Gastrocnemius medialis (tissue), 4 donors: ENCODE data around the gene NLRP6. TPM values are rescaled to one million over a fixed set of nuclear protein-coding genes. Genes with fewer than 3 reads are reported as not detected.
A peak's percentile ranks its signal among the peaks of the same experiment; 100 is the strongest.

Experiments used
- ATAC-seq, 2 donors: fragments of 150-250 bp; one replicate each; pipeline ENCODE4 v1.9.1; 2016
- DNase-seq, 2 donors: peaks; one replicate each; pipeline ENCODE4 v3.0.0-alpha.2; 2019
- H3K27ac ChIP-seq, 4 donors: fragments of 200-600 bp; sonication (generic); 1 replicate in 1 of 4; 2 replicates in 3 of 4; pipeline ENCODE4 v1.5.1; 2016 to 2018; ENCODE audit warnings: mild to moderate bottlenecking in 2 of 4, moderate library complexity in 1 of 4
- H3K27me3 ChIP-seq, 3 donors: fragments of 200-600 bp; sonication (generic) in 2 of 3; 1 replicate in 1 of 3; 2 replicates in 2 of 3; pipeline versions ENCODE4 v1.5.1 to v1.6.0; 2016 to 2019; ENCODE audit warnings: mild to moderate bottlenecking in 1 of 3, moderate library complexity in 1 of 3
- H3K36me3 ChIP-seq, 2 donors: fragments of 200-600 bp; sonication (generic) in 1 of 2; one replicate each; pipeline ENCODE4 v1.5.1; 2017 to 2018
- H3K4me1 ChIP-seq, 2 donors: fragments of 200-600 bp; sonication (generic) in 1 of 2; one replicate each; pipeline ENCODE4 v1.5.1; 2016 to 2017; ENCODE audit warnings: mild to moderate bottlenecking in 2 of 2
- H3K4me3 ChIP-seq, 4 donors: fragments of 200-600 bp; sonication (generic) in 3 of 4; 1 replicate in 1 of 4; 2 replicates in 3 of 4; pipeline ENCODE4 v1.5.1; 2016 to 2019; ENCODE audit warnings: mild to moderate bottlenecking in 2 of 4
- H3K9me3 ChIP-seq, 3 donors: fragments of 200-600 bp; sonication (generic) in 2 of 3; 1 replicate in 1 of 3; 2 replicates in 2 of 3; pipeline ENCODE4 v1.5.1; 2016 to 2019
- POLR2A ChIP-seq, 2 donors: fragments of 450-650 bp; IDR thresholded peaks; one replicate each; pipeline ENCODE4 v1.6.1; 2017; ENCODE audit warnings: antibody characterized with exemption in 2 of 2, mild to moderate bottlenecking in 2 of 2, moderate library complexity in 2 of 2
- in situ Hi-C, 4 donors: fragments of 200-750 bp; cut with MboI; loops; one replicate each; pipeline versions ENCODE4 v1.15.0 to v1.8.0; 2017; ENCODE audit warnings: low sequenced_read_pairs in 4 of 4
- intact Hi-C: fragments of 100-400 bp; cut with DNase I; formaldehyde crosslinking; loops from one replicate; pipeline ENCODE4 v1.15.1; 2023; ENCODE audit warnings: low total_unique reads
- total RNA-seq, 4 donors: library from RNA; depleted of rRNA; stranded (reverse); fragments of >200 nt; gene quantifications; one replicate each; pipeline versions ENCODE4 v1.1.0 to v1.2.3, GENCODE V29; 2016
- TF ChIP-seq, protein P1 (sequence below), 5 experiments: fragments of 450-650 bp in 3 of 5; fragments of 200-600 bp in 2 of 5; sonication (generic) in 2 of 5; IDR thresholded peaks in 4 of 5; conservative IDR thresholded peaks in 1 of 5; 1 replicate in 4 of 5; 2 replicates in 1 of 5; pipeline ENCODE4 v1.5.1; 2016 to 2019; ENCODE audit warnings: antibody characterized with exemption in 5 of 5, mild to moderate bottlenecking in 3 of 5, moderate library complexity in 3 of 5

The NLRP6 gene
- total RNA-seq, 4 donors from 2014 or later = 0.09 TPM; not detected in 3

DNA sequence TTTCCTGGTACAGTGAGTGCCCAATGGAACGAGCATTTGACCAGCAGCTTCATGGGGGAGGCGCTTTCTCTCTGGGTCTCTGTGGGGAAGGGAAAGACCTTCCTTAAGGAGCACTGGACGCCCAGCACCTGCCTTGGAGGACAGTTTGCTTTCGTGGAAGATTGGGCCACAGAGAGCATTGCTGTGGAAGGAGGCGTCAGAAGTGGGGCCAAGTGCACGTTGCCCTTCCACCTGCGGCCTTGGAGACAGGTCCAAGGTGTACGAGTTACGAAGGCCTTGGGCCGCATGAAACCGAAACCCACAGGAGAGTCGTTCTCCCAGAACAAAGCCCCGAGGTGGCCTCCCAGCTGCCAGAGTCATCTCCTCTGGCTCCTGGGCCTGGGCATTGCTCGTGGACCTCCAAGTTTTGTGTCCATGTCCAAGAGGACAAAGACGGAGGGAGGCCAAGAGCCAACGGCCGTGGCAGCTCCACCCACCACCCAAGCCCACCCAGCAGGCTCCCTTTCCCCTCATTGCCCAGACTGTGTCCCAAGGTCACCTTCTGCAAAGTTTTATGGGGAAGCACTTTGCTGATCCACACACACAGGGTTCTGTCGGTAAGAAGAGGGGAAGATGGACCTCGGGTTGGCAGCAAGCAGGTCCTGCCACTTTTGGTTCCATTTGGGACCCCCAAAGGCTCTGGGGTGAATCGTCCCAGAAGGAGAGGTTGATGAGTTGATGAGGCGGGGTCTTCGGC lies 5.8 kb upstream of the NLRP6 start:
- no peak overlapping the region for H3K4me3 ChIP-seq
- in situ Hi-C loops (no loop called here), intact Hi-C loops (no loop called here)
- no peaks in the 10 kb centered on the region for H3K9me3 ChIP-seq
- DNase-seq = no peak
- no peak overlapping the region for H3K27ac ChIP-seq
- TF ChIP-seq POLR2A (IDR thresholded peaks at IDR 0.05) = no peak
- TF ChIP-seq, protein P1, sequence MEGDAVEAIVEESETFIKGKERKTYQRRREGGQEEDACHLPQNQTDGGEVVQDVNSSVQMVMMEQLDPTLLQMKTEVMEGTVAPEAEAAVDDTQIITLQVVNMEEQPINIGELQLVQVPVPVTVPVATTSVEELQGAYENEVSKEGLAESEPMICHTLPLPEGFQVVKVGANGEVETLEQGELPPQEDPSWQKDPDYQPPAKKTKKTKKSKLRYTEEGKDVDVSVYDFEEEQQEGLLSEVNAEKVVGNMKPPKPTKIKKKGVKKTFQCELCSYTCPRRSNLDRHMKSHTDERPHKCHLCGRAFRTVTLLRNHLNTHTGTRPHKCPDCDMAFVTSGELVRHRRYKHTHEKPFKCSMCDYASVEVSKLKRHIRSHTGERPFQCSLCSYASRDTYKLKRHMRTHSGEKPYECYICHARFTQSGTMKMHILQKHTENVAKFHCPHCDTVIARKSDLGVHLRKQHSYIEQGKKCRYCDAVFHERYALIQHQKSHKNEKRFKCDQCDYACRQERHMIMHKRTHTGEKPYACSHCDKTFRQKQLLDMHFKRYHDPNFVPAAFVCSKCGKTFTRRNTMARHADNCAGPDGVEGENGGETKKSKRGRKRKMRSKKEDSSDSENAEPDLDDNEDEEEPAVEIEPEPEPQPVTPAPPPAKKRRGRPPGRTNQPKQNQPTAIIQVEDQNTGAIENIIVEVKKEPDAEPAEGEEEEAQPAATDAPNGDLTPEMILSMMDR (IDR thresholded peaks at IDR 0.05 in 4 of 5, conservative IDR thresholded peaks at IDR 0.05 in 1 of 5) = no peak
- H3K36me3 ChIP-seq = no peaks in the 10 kb centered on the region
- peaks cover 0 to 14% (median 10%) of the 10 kb centered on the region in 3 donors for H3K27me3 ChIP-seq
- no peaks in the 10 kb centered on the region for H3K4me1 ChIP-seq
- no peak for ATAC-seq

DNA sequence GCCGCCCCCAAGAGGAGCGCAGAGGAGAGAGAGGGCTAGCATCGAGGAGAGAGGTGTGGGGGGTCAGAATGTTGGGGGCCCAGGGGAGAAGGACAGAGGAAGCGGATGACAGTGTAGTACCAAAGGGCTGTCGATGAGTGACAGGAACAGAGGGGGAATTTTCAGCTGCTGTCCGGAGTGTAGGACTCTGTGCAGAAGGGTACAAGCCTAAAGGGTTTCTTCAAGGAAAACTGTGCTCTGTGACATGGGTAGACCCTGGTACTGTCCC lies 5.3 kb upstream of the NLRP6 start:
- DNase-seq (no peak), ATAC-seq (no peak)
- Histone ChIP-seq H3K9me3 (no peaks in the 10 kb centered on the region), H3K27ac (no peak overlapping the region), H3K4me3 (no peak overlapping the region), H3K36me3 (no peaks in the 10 kb centered on the region), H3K4me1 (no peaks in the 10 kb centered on the region), H3K27me3 (peaks cover 1 to 17% (median 10%) of the 10 kb centered on the region in 3 donors)
- TF ChIP-seq, protein P1 (IDR thresholded peaks at IDR 0.05 in 4 of 5, conservative IDR thresholded peaks at IDR 0.05 in 1 of 5) = no peak
- TF ChIP-seq POLR2A (IDR thresholded peaks at IDR 0.05) = no peak
- in situ Hi-C loops = no loop called here
- intact Hi-C loops = no loop called here

DNA sequence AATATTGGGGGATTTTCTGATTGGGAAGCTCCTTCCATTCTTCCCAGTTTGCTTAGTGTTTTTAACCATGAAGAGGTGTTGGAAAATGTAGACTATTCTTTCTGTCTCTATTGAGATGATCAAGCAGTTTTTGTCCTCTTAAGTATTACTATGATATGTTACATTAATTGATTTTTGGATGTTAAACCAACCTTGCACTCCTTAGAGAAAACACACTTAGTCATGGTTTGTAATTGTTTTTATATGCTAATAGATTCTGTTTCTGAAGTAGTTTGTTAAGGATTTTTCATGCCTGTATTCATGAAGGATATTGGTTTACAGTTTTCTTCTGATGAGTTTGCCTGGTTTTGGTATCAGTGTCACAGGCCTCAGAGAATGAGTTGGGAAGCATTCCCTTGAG lies 2.0 kb upstream of the NLRP6 start:
- H3K36me3 ChIP-seq = no peaks in the 10 kb centered on the region
- DNase-seq = no peak
- in situ Hi-C loops = no loop called here
- H3K4me1 ChIP-seq = peaks cover 0 to 8% of the 10 kb centered on the region in 2 donors
- H3K27me3 ChIP-seq = peaks cover 29 to 44% (median 33%) of the 10 kb centered on the region in 3 donors
- intact Hi-C loops = no loop called here
- no peaks in the 10 kb centered on the region for H3K9me3 ChIP-seq
- no peak for TF ChIP-seq POLR2A (IDR thresholded peaks at IDR 0.05)
- TF ChIP-seq, protein P1 (IDR thresholded peaks at IDR 0.05 in 4 of 5, conservative IDR thresholded peaks at IDR 0.05 in 1 of 5) = no peak
- no peak overlapping the region for H3K27ac ChIP-seq
- H3K4me3 ChIP-seq = no peak overlapping the region
- ATAC-seq = no peak

DNA sequence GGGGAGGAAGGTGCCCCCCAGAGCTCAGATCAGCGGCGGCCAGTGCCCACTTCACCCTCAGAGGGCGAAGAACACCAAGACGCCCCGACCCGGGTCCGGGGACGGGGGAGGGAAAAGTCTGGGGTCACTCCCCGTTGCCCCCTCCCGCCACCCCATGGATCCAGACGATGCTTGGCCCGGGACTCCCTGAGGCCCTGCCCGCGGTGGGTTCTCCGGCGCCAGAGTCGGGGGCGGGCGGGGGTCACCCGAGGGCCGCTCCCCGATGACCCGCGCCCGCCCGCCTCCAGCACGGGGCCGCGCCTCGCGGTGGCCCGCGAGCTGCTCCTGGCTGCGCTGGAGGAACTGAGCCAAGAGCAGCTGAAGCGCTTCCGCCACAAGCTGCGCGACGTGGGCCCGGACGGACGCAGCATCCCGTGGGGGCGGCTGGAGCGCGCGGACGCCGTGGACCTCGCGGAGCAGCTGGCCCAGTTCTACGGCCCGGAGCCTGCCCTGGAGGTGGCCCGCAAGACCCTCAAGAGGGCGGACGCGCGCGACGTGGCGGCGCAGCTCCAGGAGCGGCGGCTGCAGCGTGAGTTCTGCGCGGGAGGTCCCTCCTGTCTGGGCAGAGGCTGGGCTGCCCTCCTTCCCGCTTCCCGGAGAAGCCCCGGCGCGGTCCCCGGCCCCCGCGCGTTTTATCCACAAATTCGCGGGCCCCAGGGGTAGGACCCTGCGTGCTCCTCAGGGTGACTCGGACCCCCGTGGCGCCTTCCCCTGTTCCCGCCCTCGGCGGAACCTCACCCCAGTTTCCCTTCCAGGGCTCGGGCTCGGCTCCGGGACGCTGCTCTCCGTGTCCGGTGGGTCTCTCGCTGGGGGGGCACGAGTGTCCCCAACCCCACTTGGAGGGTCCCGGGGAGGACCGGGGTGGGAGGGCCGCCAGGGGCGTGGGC lies 1.1 kb downstream of the NLRP6 start:
- Histone ChIP-seq H3K4me3 (peak overlapping the region in 2 of 4 donors; percentile 11), H3K27me3 (peaks cover 52 to 67% (median 59%) of the 10 kb centered on the region in 3 donors), H3K27ac (no peak overlapping the region), H3K36me3 (no peaks in the 10 kb centered on the region), H3K4me1 (peaks cover 0 to 8% of the 10 kb centered on the region in 2 donors), H3K9me3 (no peaks in the 10 kb centered on the region)
- ATAC-seq (no peak), DNase-seq (no peak)
- intact Hi-C loops = no loop called here
- TF ChIP-seq, protein P1 (IDR thresholded peaks at IDR 0.05 in 4 of 5, conservative IDR thresholded peaks at IDR 0.05 in 1 of 5) = no peak
- no peak for TF ChIP-seq POLR2A (IDR thresholded peaks at IDR 0.05)
- in situ Hi-C loops = no loop called here
